Fibroblast of skin of right biceps (primary cell): ENCODE data around the gene NPAT.
"Not testable (repeated sequence)": the region's sequence is repeated elsewhere in the genome, so short reads cannot be mapped to it uniquely, and the experiment has no call there.

Source experiments
- DNase-seq: peaks from one replicate; pipeline ENCODE4 v3.0.0-alpha.2; 2013

NPAT gene

GRCh38 chr11:108147150-108147549 is 75.3 kb downstream of the NPAT start:
- DNase-seq: no peak

- no peak for DNase-seq
These were observed 77.8 kb downstream of the NPAT start for GRCh38 chr11:108144615-108145014.

- no peak for DNase-seq
These were observed 80.1 kb downstream of the NPAT start for GRCh38 chr11:108142304-108142703.

GRCh38 chr11:108137212-108137611 is 85.2 kb downstream of the NPAT start:
- no peak for DNase-seq

GRCh38 chr11:108135845-108136544 is 86.4 kb downstream of the NPAT start:
- peak; percentile 39 for DNase-seq

GRCh38 chr11:108132993-108133538 is 89.4 kb downstream of the NPAT start:
- not testable (repeated sequence) for DNase-seq

- no peak for DNase-seq
These were observed 90.4 kb downstream of the NPAT start for GRCh38 chr11:108131993-108132392.

- DNase-seq: no peak
These were observed 93.7 kb downstream of the NPAT start for GRCh38 chr11:108128772-108129171.

GRCh38 chr11:108125096-108125495 is 97.3 kb downstream of the NPAT start:
- DNase-seq: no peak

GRCh38 chr11:108122166-108122628 is 100.2 kb downstream of the NPAT start:
- DNase-seq: peak; percentile 25

- DNase-seq: peak; percentile 91
These were observed 100.9 kb downstream of the NPAT start, which contains the start of gene ACAT1 for GRCh38 chr11:108121274-108122155. Gene ACAT1 (plus strand): TSS chr11:108121567. CDS start chr11:108121607, 40 bp downstream.

GRCh38 chr11:108120936-108121273 is 101.5 kb downstream of the NPAT start:
- not testable (repeated sequence) for DNase-seq

GRCh38 chr11:108117746-108118371 is 104.6 kb downstream of the NPAT start:
- DNase-seq: peak; percentile 62

- DNase-seq: peak; percentile 77
These were observed 106.8 kb downstream of the NPAT start for GRCh38 chr11:108115500-108116140.

GRCh38 chr11:108112057-108112456 is 110.4 kb downstream of the NPAT start:
- DNase-seq: peak; percentile 15

- DNase-seq: no peak
These were observed 111.3 kb downstream of the NPAT start for GRCh38 chr11:108111126-108111525.
